ENCODE measurements around the gene C1orf185. TPM values are rescaled to one million over a fixed set of nuclear protein-coding genes. Genes with fewer than 3 reads are reported as not detected.

Gene C1orf185
- total and polyA plus RNA-seq, 11 donors = not detected

DNA sequence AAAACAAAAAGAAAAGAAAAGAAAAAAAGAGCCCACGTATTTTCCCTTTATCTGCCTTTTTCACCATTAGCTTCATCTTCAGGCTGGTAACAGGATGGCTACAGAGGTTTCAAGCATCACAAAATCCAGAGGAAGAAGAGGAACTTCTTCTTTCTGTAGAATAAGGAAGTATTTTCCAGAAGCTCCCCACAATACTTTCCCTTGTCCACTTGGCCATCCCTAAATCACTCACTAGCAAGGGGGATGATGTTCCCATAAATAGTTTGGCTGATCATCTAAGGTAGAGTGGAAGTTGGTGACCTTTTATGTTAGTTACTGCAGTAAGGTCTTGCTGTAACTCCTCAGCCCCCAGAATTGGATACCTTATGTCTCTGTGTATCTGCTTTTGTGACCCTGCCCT lies 88.9 kb downstream of the C1orf185 start:
- Histone ChIP-seq H3K36me3 (no peaks in the 10 kb centered on the region), H3K27ac (no peak overlapping the region), H3K4me3 (no peak overlapping the region), H3K27me3 (no peaks in the 10 kb centered on the region), H3K9me3 (no peaks in the 10 kb centered on the region), H3K4me1 (no peaks in the 10 kb centered on the region)
- intact Hi-C loops (cut with DNase I) = loop anchor here in 8 of 10 donors (2.0 to 10.0 kb wide), 6 partner anchors 104 to 416 kb away; no protein-coding TSS in a partner anchor
- no peak for ATAC-seq
- 39 to 67% (median 56%) methylated on average over 1 of the region's 1 CpG for WGBS, 4 donors
- TF ChIP-seq POLR2A (IDR thresholded peaks at IDR 0.05) = no peak
- TF ChIP-seq CTCF (IDR thresholded peaks at IDR 0.05) = no peak
- DNase-seq = no peak

- no peaks in the 10 kb centered on the region for H3K27me3 ChIP-seq
- no peaks in the 10 kb centered on the region for H3K9me3 ChIP-seq
- DNase-seq (peak in 4 of 5 donors; percentile 47 to 52 (median 50)), ATAC-seq (peak in 3 of 4 donors; percentile 30 to 69 (median 61))
- intact Hi-C loops (cut with DNase I) = loop anchor here in 8 of 10 donors (2.0 to 10.0 kb wide), 6 partner anchors 102 to 418 kb away; no protein-coding TSS in a partner anchor
- 23 to 31% (median 29%) methylated on average over 3 of the region's 3 CpGs for WGBS, 4 donors
- no peak for TF ChIP-seq POLR2A (IDR thresholded peaks at IDR 0.05)
- TF ChIP-seq CTCF (IDR thresholded peaks at IDR 0.05) = peak; percentile 68 to 93 (median 84)
- no peak overlapping the region for H3K27ac ChIP-seq
- no peaks in the 10 kb centered on the region for H3K36me3 ChIP-seq
- H3K4me1 ChIP-seq = no peaks in the 10 kb centered on the region
- H3K4me3 ChIP-seq = no peak overlapping the region
Measured at GRCh38 chr1:51192213-51192843, 90.3 kb downstream of the C1orf185 start.

DNA sequence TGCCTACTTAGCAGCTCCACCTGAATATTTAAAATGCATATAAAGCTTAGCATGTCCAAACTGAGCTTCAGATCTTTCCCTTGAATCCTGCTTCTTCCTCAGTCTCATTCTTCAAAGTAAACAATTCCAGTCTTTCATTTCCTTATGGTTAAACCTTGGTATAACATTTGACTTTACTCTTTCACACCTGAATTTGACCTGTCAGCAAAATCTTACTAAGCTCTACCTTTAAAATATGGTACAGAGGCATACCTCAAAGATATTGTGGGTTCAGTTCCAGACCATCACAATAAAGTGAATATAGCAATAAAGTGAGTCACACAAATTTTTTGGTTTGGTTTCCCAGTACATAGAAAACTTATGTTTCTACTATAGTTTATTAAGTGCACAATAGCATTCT lies 91.5 kb downstream of the C1orf185 start:
- TF ChIP-seq POLR2A (IDR thresholded peaks at IDR 0.05) (no peak), CTCF (IDR thresholded peaks at IDR 0.05) (no peak)
- no peaks in the 10 kb centered on the region for H3K27me3 ChIP-seq
- ATAC-seq (no peak), DNase-seq (no peak)
- H3K4me3 ChIP-seq = no peak overlapping the region
- H3K4me1 ChIP-seq = no peaks in the 10 kb centered on the region
- H3K36me3 ChIP-seq = no peaks in the 10 kb centered on the region
- intact Hi-C loops (cut with DNase I) = loop anchor here in 8 of 10 donors (2.0 to 10.0 kb wide), 6 partner anchors 101 to 419 kb away; no protein-coding TSS in a partner anchor
- no peak overlapping the region for H3K27ac ChIP-seq
- H3K9me3 ChIP-seq = no peaks in the 10 kb centered on the region

MicroRNAs encoded within 50 kb of the gene (microRNA counts, 767-probe panel; counts per million panel counts)
- microRNA hsa-miR-4421 = 0 to 71.6 counts per million in 2 donors

Small RNAs within 50 kb of the gene (microRNA-seq; reads per million reads assigned to microRNA genes)
- 0 reads per million in 4 donors for gene MIR4421
- 0 reads per million in 4 donors for gene MIR6500

Other genes starting within 250 kb of the C1orf185 start
- gene FAF1, start 142.0 kb upstream of the C1orf185 start, total RNA-seq = 100 to 1,000 TPM in 1 of 9 donors, 10 to 100 TPM in 8; 46.6 to 112 (median 83.6) TPM
- 10 to 100 TPM; 41.0 to 76.0 TPM for gene FAF1, start 142.0 kb upstream of the C1orf185 start, polyA plus RNA-seq
- gene CDKN2C, start 132.0 kb upstream of the C1orf185 start, total RNA-seq = 10 to 100 TPM; 11.2 to 18.8 (median 16.0) TPM
- gene CDKN2C, start 132.0 kb upstream of the C1orf185 start, polyA plus RNA-seq = 10 to 100 TPM; 12.7 TPM
- 100 to 1,000 TPM in 7 of 9 donors, 10 to 100 TPM in 2; 77.3 to 139 (median 107) TPM for gene RNF11, start 134.0 kb downstream of the C1orf185 start, total RNA-seq
- 100 to 1,000 TPM in 1 of 2 donors, 10 to 100 TPM in 1; 42.4 to 143 TPM for gene RNF11, start 134.0 kb downstream of the C1orf185 start, polyA plus RNA-seq
- gene TTC39A, start 228.3 kb downstream of the C1orf185 start, total RNA-seq = 10 to 100 TPM; 14.5 to 29.2 (median 23.5) TPM
- 10 to 100 TPM in 1 of 2 donors, 1 to 10 TPM in 1; 8.4 to 16.0 TPM for gene TTC39A, start 228.3 kb downstream of the C1orf185 start, polyA plus RNA-seq

All from heart left ventricle (tissue), 16 donors.